Uterus (tissue), 2 donors: ENCODE measurements around the gene PARD3.

Experiments
- POLR2A ChIP-seq, 2 donors: fragments of 450-650 bp; IDR thresholded peaks; one replicate each; pipeline ENCODE4 v1.6.1; 2016; ENCODE audit warnings: antibody characterized with exemption in 2 of 2, mild to moderate bottlenecking in 1 of 2, moderate library complexity in 1 of 2
- TF ChIP-seq, protein P1 (sequence below), 4 experiments: fragments of 200-600 bp in 2 of 4; fragments of 450-650 bp in 2 of 4; sonication (generic) in 2 of 4; IDR thresholded peaks; one replicate each; pipeline ENCODE4 v1.5.1; 2016 to 2019; ENCODE audit warnings: antibody characterized with exemption in 4 of 4, mild to moderate bottlenecking in 2 of 4, moderate library complexity in 1 of 4

DNA sequence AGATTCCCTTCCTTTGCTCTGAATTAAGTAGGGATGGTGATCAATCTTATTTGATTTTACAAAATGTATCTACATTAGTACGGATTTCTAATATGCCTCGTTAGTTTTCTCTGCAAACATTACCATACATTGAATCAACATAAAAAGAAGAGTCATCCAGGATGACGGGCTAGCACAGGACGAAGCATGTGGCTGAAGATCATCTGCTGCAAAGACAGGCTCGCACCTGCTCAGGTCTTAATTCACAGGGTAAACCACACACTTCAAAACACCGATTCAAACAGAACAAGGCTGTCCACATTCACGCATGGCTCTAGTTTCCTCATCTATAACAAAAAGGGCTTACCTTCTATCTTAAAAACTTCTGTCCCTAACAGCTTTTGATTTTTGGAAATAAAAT is 323.0 kb downstream of the PARD3 start:
- TF ChIP-seq, protein P1, sequence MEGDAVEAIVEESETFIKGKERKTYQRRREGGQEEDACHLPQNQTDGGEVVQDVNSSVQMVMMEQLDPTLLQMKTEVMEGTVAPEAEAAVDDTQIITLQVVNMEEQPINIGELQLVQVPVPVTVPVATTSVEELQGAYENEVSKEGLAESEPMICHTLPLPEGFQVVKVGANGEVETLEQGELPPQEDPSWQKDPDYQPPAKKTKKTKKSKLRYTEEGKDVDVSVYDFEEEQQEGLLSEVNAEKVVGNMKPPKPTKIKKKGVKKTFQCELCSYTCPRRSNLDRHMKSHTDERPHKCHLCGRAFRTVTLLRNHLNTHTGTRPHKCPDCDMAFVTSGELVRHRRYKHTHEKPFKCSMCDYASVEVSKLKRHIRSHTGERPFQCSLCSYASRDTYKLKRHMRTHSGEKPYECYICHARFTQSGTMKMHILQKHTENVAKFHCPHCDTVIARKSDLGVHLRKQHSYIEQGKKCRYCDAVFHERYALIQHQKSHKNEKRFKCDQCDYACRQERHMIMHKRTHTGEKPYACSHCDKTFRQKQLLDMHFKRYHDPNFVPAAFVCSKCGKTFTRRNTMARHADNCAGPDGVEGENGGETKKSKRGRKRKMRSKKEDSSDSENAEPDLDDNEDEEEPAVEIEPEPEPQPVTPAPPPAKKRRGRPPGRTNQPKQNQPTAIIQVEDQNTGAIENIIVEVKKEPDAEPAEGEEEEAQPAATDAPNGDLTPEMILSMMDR (IDR thresholded peaks at IDR 0.05): no peak
- no peak for TF ChIP-seq POLR2A (IDR thresholded peaks at IDR 0.05)
